GM21367 (cell line): ENCODE data around the gene SLC13A3.

Source experiments
- ATAC-seq: cut with Tn5 transposase; IDR thresholded peaks from one replicate; pipeline ENCODE4 v1.9.1; 2021; ENCODE audit not compliant: unreplicated experiment

Gene SLC13A3

GRCh38 chr20:46543959-46544358 lies 107.3 kb downstream of the SLC13A3 start:
- no peak for ATAC-seq

- ATAC-seq = no peak
Observed at GRCh38 chr20:46543033-46543432, 108.2 kb downstream of the SLC13A3 start.

GRCh38 chr20:46541229-46541935 lies 109.9 kb downstream of the SLC13A3 start:
- no peak for ATAC-seq

- ATAC-seq = no peak
Observed at GRCh38 chr20:46539113-46539512, 112.1 kb downstream of the SLC13A3 start.

- ATAC-seq = no peak
Observed at GRCh38 chr20:46530640-46531039, 120.6 kb downstream of the SLC13A3 start.

GRCh38 chr20:46523696-46524328 lies 127.4 kb downstream of the SLC13A3 start:
- ATAC-seq = no peak

- no peak for ATAC-seq
Observed at GRCh38 chr20:46523108-46523507, 128.2 kb downstream of the SLC13A3 start.

- ATAC-seq = no peak
Observed at GRCh38 chr20:46520976-46521579, 130.2 kb downstream of the SLC13A3 start.

- no peak for ATAC-seq
Observed at GRCh38 chr20:46520540-46520939, 130.7 kb downstream of the SLC13A3 start.

GRCh38 chr20:46519471-46520068 lies 131.7 kb downstream of the SLC13A3 start:
- no peak for ATAC-seq

GRCh38 chr20:46512943-46513844 lies 138.1 kb downstream of the SLC13A3 start, which contains the start of gene ZNF334:
TSS of gene ZNF334 (minus strand) at chr20:46513559. CDS start at chr20:46512102, 1,457 bp downstream.
- no peak for ATAC-seq

- no peak for ATAC-seq
Observed at GRCh38 chr20:46509523-46509922, 141.7 kb downstream of the SLC13A3 start.
